Measurements from ENCODE around the gene TBR1. TPM values are rescaled to one million over a fixed set of nuclear protein-coding genes. Genes with fewer than 3 reads are reported as not detected.

Gene TBR1
- total RNA-seq, 1 experiment from 2014 or later: not detected

DNA sequence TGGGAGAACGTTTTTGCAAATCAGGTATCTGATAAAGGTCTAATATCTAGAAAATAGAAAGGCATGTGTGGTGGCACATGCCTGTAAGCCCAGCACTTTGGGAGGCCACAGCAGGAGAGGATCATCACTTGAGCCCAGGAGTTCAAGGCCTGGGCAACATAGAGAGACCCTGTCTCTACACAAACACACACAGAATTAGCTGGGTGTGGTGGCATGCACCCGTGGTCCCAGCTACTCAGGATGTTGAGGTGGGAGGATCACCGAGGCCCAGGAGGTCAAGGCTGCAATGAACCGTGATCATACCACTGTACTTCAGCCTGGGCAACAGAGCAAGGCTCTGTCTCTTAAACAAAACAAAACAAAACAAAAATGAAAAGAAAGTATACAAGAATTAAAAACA lies 13.8 kb upstream of the TBR1 start:
- TF ChIP-seq EZH2 (IDR thresholded peaks at IDR 0.05; ENCODE audit: low read length, unreplicated experiment): no peak
- no peak for TF ChIP-seq EZH2phosphoT487 (IDR thresholded peaks at IDR 0.05; ENCODE audit: borderline replicate concordance, low read length)
- TF ChIP-seq, protein P1, sequence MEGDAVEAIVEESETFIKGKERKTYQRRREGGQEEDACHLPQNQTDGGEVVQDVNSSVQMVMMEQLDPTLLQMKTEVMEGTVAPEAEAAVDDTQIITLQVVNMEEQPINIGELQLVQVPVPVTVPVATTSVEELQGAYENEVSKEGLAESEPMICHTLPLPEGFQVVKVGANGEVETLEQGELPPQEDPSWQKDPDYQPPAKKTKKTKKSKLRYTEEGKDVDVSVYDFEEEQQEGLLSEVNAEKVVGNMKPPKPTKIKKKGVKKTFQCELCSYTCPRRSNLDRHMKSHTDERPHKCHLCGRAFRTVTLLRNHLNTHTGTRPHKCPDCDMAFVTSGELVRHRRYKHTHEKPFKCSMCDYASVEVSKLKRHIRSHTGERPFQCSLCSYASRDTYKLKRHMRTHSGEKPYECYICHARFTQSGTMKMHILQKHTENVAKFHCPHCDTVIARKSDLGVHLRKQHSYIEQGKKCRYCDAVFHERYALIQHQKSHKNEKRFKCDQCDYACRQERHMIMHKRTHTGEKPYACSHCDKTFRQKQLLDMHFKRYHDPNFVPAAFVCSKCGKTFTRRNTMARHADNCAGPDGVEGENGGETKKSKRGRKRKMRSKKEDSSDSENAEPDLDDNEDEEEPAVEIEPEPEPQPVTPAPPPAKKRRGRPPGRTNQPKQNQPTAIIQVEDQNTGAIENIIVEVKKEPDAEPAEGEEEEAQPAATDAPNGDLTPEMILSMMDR (conservative IDR thresholded peaks at IDR 0.05; ENCODE audit: low read depth, low read length): no peak
- H3K79me2 ChIP-seq (ENCODE audit: low read length): no peaks in the 10 kb centered on the region
- H3K27ac ChIP-seq (ENCODE audit: low read length): no peak overlapping the region
- no peak overlapping the region for H3K4me2 ChIP-seq (ENCODE audit: low read length)
- no peaks in the 10 kb centered on the region for H3K9me3 ChIP-seq (ENCODE audit: low read length)
- no peak overlapping the region for H3K9ac ChIP-seq (ENCODE audit: low read length)
- H3K4me1 ChIP-seq (ENCODE audit: insufficient read depth, low read length): no peaks in the 10 kb centered on the region
- no peaks in the 10 kb centered on the region for H3K9me2 ChIP-seq (replicated peaks; ENCODE audit: low read length)
- BruUV-seq (replicated peaks): no TSS peak
- H3K4me3 ChIP-seq (ENCODE audit: low read length): no peak overlapping the region
- intact Hi-C loops (cut with micrococcal nuclease): no loop called here
- H4K20me1 ChIP-seq (ENCODE audit: low read length): no peaks in the 10 kb centered on the region
- no peaks in the 10 kb centered on the region for H3K27me3 ChIP-seq (ENCODE audit: low read length)
- POLR2A ChIA-PET (ENCODE audit: unreplicated experiment): no interaction called here
- ATAC-seq (no peak), DNase-seq (no peak)
- peaks cover 29% of the 10 kb centered on the region for H3K36me3 ChIP-seq (ENCODE audit: low read depth, low read length)
- no peak overlapping the region for H2AFZ ChIP-seq (ENCODE audit: low read length)
- H3F3A ChIP-seq (ENCODE audit: low read length, unreplicated experiment): peaks cover 4% of the 10 kb centered on the region
- CTCF ChIA-PET: no interaction called here

DNA sequence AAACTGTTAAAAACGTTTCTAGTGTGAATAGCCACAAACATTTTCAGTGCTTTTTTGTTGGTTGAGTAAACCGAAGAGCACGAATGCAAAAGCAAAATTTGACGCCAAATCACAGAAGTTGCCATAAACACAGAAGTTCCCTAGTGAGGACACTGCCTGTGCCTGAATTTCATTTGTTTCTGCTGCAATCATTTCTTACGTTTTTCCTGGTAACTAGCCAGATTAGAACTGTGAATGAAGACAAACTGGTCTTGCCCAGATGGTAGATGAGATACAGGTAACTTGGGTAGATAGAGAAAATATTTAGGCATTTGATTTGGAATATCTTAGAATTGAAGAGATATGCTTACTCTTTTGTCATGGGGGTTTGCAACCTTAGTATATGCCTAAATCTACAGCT lies 9.8 kb upstream of the TBR1 start:
- Histone ChIP-seq H3K4me1 (ENCODE audit: insufficient read depth, low read length) (peaks cover 3% of the 10 kb centered on the region), H3K27ac (ENCODE audit: low read length) (no peak overlapping the region), H3F3A (ENCODE audit: low read length, unreplicated experiment) (no peaks in the 10 kb centered on the region), H3K4me3 (ENCODE audit: low read length) (no peak overlapping the region), H2AFZ (ENCODE audit: low read length) (no peak overlapping the region), H3K79me2 (ENCODE audit: low read length) (no peaks in the 10 kb centered on the region), H3K27me3 (ENCODE audit: low read length) (no peaks in the 10 kb centered on the region), H3K9me3 (ENCODE audit: low read length) (no peaks in the 10 kb centered on the region), H3K9ac (ENCODE audit: low read length) (no peak overlapping the region), H4K20me1 (ENCODE audit: low read length) (no peaks in the 10 kb centered on the region), H3K9me2 (replicated peaks; ENCODE audit: low read length) (no peaks in the 10 kb centered on the region), H3K36me3 (ENCODE audit: low read depth, low read length) (peaks cover 15% of the 10 kb centered on the region; the same call in 1 of the 2 replicates), H3K4me2 (ENCODE audit: low read length) (no peak overlapping the region)
- DNase-seq (no peak), ATAC-seq (no peak)
- intact Hi-C loops (cut with micrococcal nuclease): no loop called here
- TF ChIP-seq, protein P1 (conservative IDR thresholded peaks at IDR 0.05; ENCODE audit: low read depth, low read length): no peak
- no peak for TF ChIP-seq EZH2phosphoT487 (IDR thresholded peaks at IDR 0.05; ENCODE audit: borderline replicate concordance, low read length)
- TF ChIP-seq EZH2 (IDR thresholded peaks at IDR 0.05; ENCODE audit: low read length, unreplicated experiment): no peak
- CTCF ChIA-PET: no interaction called here
- POLR2A ChIA-PET (ENCODE audit: unreplicated experiment): no interaction called here
- BruUV-seq (replicated peaks): no TSS peak

DNA sequence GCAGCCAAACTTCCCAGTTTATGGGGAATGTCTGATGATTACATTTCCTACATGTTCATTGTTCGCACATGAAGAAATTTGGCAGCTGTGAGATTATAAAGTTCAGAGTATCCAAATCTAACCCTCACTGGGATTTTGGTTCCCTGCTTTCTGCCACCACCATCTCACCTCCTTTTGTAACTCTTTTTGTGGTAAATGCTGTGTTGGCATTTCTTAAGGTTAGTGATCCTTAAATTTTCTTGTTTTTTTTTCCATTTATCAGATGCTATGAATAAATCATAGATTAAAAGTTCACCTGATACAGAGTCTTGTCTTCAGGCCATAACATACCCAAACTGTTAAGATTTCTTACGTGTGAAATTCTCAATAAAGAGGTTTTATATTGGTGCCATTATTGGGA lies 8.5 kb upstream of the TBR1 start:
- no peaks in the 10 kb centered on the region for H3F3A ChIP-seq (ENCODE audit: low read length, unreplicated experiment)
- intact Hi-C loops (cut with micrococcal nuclease): no loop called here
- ChIA-PET CTCF (no interaction called here), POLR2A (ENCODE audit: unreplicated experiment) (no interaction called here)
- H3K4me2 ChIP-seq (ENCODE audit: low read length): no peak overlapping the region
- peaks cover 14% of the 10 kb centered on the region for H3K4me1 ChIP-seq (ENCODE audit: insufficient read depth, low read length)
- H3K27me3 ChIP-seq (ENCODE audit: low read length): no peaks in the 10 kb centered on the region
- H3K36me3 ChIP-seq (ENCODE audit: low read depth, low read length): peaks cover 8% of the 10 kb centered on the region; the same call in 1 of the 2 replicates
- H3K9ac ChIP-seq (ENCODE audit: low read length): no peak overlapping the region
- BruUV-seq (replicated peaks): no TSS peak
- no peak for DNase-seq
- no peaks in the 10 kb centered on the region for H3K79me2 ChIP-seq (ENCODE audit: low read length)
- H2AFZ ChIP-seq (ENCODE audit: low read length): no peak overlapping the region
- H4K20me1 ChIP-seq (ENCODE audit: low read length): no peaks in the 10 kb centered on the region
- TF ChIP-seq, protein P1 (conservative IDR thresholded peaks at IDR 0.05; ENCODE audit: low read depth, low read length): no peak
- TF ChIP-seq EZH2 (IDR thresholded peaks at IDR 0.05; ENCODE audit: low read length, unreplicated experiment) (no peak), EZH2phosphoT487 (IDR thresholded peaks at IDR 0.05; ENCODE audit: borderline replicate concordance, low read length) (no peak)
- H3K9me2 ChIP-seq (replicated peaks; ENCODE audit: low read length): no peaks in the 10 kb centered on the region
- no peak overlapping the region for H3K4me3 ChIP-seq (ENCODE audit: low read length)
- H3K9me3 ChIP-seq (ENCODE audit: low read length): no peaks in the 10 kb centered on the region
- H3K27ac ChIP-seq (ENCODE audit: low read length): no peak overlapping the region
- ATAC-seq: no peak
